Measurements from ENCODE around the gene CLRN2.

GRCh38 chr4:17562157-17562556 lies 47.2 kb downstream of the CLRN2 start:
- TF ChIP-seq ZNF157 (tag by site-specific recombination; IDR thresholded peaks at IDR 0.05) (no peak), CTCF (tag by site-specific recombination; IDR thresholded peaks at IDR 0.05) (no peak), GLI2 (tag by site-specific recombination; IDR thresholded peaks at IDR 0.05; ENCODE audit: borderline replicate concordance, low read depth) (no peak), ZNF24 (tag by site-specific recombination; IDR thresholded peaks at IDR 0.05) (no peak), ZSCAN18 (tag by site-specific recombination; IDR thresholded peaks at IDR 0.05) (no peak), REST (tag by site-specific recombination; IDR thresholded peaks at IDR 0.05) (no peak), ZSCAN30 (tag by site-specific recombination; IDR thresholded peaks at IDR 0.05) (no peak), ZNF639 (tag by site-specific recombination; IDR thresholded peaks at IDR 0.05) (no peak), ZSCAN5A (tag by site-specific recombination; IDR thresholded peaks at IDR 0.05) (no peak), ZNF2 (tag by site-specific recombination; IDR thresholded peaks at IDR 0.05) (no peak), ZNF645 (tag by site-specific recombination; IDR thresholded peaks at IDR 0.05) (no peak), ZNF398 (tag by site-specific recombination; IDR thresholded peaks at IDR 0.05) (no peak), ZNF580 (tag by site-specific recombination; IDR thresholded peaks at IDR 0.05) (no peak)
